ENCODE measurements around the gene CYP4F12.

CYP4F12 gene

DNA sequence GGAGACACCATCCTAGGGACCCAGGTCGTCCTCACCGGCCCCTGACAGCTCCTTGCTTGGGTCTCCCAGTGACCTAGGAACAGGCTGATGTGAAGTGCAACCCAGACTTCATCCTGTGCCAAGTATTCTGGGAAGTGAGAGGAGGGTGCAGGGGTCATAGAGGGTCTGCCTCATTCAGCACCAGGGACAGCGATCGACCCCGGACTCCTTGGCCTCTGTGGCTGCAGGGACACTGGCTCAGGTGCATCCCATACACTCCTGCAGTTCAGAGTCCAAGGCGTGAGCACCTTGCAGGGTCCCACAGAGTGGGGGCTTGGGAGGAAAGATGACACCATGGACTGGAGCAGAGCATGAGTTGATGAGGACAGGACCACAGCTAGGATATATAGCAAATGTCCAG is 44.9 kb downstream of the CYP4F12 start:
- DNase-seq = no peak

DNA sequence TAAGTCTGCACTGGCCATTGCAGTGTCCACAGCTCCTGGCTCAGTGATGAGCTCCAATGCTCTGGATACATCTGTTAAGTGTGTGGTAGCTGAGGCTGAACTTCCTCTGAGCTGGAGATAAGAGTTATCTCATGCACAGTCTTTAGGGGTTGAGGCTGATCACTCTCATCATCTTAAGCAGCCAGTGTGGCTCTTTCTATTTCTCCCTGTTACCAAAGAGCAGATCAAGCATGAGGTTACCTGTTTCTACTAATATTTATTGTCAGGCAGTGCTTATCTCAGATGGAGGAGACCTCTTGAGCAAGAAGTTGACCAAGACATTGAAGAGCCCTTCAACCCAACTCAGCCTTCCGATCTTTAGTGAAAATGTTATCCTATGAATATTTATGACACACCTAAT is 48.4 kb downstream of the CYP4F12 start:
- DNase-seq = no peak

DNA sequence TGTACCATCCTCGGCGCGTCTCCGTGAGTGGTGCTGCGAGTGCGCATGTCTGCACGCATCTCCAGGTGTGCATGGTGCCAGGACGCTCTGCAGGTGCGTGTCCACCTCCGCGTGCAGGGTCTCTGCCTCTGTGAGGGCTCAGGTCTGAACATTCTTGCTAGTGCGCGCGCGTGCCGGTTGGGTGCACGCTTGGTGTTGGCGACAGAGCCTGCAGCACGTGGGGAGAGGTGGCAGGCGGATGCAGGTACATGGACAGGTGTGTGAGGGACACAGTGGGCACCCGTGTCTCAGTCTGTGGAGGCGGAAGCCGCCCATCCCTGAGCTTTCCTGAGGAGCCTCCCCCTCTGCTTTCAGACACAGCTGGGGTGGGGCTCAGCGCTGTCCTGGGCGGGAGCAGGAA is 50.1 kb downstream of the CYP4F12 start:
- DNase-seq = no peak

DNA sequence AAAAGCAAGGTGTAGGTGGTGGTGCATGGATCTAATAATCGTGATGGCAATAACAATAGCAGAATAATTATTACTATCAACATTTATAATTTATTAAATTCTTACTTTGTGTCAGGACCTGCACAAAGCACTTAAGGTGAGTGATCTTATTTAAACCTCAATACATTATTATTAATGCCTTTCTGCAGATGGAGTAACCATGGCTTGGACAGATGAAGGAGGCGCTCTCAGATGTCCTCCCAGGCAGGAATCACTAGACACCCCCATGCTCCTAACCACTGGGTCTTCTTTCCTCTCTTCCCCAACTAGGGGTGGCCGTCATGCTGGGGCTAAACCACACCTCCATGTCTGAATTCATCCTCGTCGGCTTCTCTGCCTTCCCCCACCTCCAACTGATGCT is 54.8 kb downstream of the CYP4F12 start, which contains the start of gene OR10H2:
OR10H2 (plus strand) TSS at position 301 of the 400 bp plus-strand sequence; CDS start at position 321, 20 bp downstream.
- no peak for DNase-seq

DNA sequence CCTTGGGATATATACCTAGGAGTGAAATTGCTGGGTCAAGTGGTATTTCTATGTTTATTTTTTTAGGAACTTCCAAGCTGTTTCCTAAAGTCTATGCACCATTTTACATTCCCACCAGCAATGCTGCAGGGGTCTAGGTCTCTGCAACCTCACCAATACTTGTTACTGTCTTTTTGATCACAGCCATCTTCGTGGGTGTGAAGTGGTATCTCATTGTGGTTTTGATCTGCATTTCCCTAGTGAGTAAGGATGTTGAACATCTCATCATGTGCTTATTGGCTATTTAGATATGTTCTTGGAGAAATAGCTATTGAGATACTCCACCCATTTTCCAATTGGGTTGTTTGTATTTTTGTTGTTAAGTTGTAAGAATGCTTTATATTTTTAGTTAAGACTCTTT is 57.7 kb downstream of the CYP4F12 start:
- DNase-seq = no peak

DNA sequence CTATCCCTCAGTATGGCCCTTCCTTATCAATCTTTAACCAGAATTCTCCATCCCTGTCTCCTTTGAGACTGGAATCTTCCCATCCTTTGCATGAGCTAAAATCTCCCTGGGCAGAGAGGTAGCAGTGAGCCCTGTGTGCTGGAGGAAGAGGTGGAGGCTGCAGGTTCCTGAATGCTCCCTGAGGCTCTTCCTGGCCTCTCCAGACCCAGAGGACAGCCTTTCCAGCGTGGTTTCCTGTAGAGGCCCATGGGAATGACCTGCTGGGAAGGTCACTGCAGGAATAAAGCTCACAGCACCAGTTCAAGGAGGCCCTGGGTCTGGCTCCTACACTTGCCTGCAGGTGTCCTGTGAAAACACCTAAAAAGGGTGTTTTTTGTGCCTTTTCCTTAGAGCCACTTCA is 59.5 kb downstream of the CYP4F12 start:
- no peak for DNase-seq

DNA sequence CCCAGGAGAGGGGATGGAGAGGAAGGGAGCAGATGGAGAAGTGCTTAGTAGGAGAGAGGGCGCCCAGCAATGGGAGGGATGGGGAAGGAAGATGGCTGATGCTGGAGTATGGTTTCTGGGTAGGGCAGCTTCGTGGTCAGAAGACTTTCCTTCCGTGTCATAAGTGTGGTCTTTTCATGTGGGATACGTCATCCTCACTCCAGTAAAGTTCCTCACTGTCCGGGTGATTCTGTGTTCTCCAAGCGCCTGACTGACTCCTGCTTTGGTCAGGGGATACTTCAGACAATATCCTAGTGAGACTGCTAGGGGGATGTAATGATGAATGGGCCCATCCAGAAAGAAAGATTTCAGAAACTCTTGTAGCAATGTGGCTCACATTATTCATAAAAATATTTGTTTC is 61.0 kb downstream of the CYP4F12 start:
- DNase-seq = no peak

DNA sequence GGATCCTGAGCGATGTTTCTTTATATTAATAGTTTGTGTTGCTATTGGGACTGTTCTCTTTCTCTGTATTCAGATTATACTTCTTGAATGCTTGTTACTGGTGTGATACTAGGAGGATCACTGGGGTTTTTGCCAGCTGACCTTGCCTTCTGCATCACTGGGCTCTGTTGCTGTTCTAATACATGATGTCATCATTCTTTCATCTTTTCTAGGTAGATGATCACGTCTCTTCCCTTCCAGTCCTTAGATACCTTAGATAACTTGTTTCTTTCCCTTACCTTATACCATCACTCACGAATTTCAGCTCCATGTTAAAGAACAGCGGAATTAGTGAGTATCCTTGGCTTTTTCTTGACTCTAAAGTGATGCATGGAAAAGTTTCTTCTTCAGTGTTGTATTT is 64.8 kb downstream of the CYP4F12 start, which contains the start of gene OR10H3:
OR10H3 (plus strand) TSS at position 264 of the 400 bp plus-strand sequence. CDS start 3,408 bp downstream, outside the sequence.
- DNase-seq = no peak

DNA sequence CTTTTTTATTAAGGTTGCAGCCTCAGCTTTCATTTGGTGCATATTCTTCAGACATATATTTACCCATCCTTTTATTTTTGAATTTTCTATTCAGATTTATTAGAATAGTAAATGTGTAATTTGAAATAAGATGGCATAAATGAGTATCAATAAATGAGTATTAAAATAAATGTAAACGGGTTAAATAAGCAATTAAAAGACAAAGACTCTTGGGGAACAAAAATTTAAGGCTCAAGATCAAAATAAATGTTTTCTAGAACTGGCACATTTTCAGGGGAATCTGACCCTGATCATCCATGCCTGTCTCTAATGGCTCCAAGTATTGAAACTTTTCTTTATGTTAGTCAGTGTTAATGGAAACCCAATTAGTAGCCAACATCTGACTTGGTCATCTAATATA is 67.9 kb downstream of the CYP4F12 start:
- no peak for DNase-seq

Measured in suppressor macrophage (primary cell).